ENCODE measurements around the gene DNAJC17. TPM values are rescaled to one million over a fixed set of nuclear protein-coding genes. Genes with fewer than 3 reads are reported as not detected.

DNAJC17 gene, protein sequence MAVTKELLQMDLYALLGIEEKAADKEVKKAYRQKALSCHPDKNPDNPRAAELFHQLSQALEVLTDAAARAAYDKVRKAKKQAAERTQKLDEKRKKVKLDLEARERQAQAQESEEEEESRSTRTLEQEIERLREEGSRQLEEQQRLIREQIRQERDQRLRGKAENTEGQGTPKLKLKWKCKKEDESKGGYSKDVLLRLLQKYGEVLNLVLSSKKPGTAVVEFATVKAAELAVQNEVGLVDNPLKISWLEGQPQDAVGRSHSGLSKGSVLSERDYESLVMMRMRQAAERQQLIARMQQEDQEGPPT
- 23.3 and 49.3 TPM in 2 replicates for total RNA-seq (ENCODE audit: low replicate concordance)

DNA sequence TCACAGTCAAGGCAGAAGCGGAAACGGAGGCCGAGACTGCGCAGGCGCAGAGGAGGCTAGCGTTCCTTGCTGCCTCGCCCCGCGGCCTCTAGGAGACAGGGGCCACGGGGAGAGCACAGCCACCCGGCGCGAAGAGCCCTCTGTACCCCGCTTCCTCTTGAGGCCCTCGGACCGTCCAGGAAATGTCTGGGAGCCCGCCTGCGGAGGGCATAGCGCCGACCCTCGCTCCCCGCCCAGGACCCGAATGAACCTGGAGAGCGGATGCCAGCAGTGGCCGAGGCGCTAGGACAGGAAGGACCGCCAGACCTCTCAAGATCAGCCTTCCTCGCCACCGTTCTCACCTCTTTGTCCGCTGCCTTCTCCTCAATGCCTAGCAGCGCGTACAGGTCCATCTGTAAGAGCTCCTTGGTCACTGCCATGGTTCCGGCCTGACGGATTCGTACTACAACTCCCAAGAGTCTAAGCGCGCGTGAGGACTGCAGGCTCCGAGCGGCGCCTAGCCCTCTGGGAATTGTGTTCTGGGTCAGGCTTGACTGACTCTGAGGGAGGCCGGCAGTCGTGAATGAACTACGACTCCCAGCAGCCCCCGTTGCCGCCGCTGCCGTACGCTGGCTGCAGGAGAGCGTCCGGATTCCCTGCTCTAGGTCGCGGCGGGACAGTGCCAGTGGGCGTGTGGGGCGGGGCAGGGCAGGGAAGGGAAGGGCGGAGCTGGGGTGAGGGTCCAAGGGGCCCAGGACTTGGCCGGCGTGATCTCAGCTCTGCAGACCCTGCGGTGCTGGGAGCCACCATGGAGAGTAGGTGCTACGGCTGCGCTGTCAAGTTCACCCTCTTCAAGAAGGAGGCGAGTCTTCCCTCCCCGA is at the start of gene DNAJC17, which contains the start of gene ZFYVE19:
Gene DNAJC17 (minus strand): TSS at position 446 of the 860 bp plus-strand sequence. CDS start 27 bp downstream, at position 419.
Gene ZFYVE19 (plus strand): TSS at position 62 of the 860 bp plus-strand sequence. CDS start 501 bp downstream, at position 563.
- Mint-ChIP-seq H3K4me1 (peaks cover 25% of the 10 kb centered on the region), H3K4me3 (peak within 1 kb of the TSS; percentile 99)
- peak within 1 kb of the TSS; percentile 57 for H3K9ac ChIP-seq

DNA sequence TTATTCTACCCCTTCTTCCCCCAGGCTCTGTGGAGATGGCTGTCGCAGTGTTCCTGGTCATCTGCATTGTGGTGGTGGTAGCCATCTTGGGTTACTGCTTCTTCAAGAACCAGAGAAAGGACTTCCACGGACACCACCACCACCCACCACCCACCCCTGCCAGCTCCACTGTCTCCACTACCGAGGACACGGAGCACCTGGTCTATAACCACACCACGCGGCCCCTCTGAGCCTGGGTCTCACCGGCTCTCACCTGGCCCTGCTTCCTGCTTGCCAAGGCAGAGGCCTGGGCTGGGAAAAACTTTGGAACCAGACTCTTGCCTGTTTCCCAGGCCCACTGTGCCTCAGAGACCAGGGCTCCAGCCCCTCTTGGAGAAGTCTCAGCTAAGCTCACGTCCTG is 49.5 kb upstream of the DNAJC17 start:
- Histone ChIP-seq H3K79me2 (ENCODE audit: low read depth) (no peaks in the 10 kb centered on the region), H3K4me2 (no peak overlapping the region), H3K9ac (no peak overlapping the region), H2AFZ (replicated peaks) (no peak overlapping the region), H3F3A (ENCODE audit: low read depth) (peaks cover 9% of the 10 kb centered on the region), H3K4me1 (no peaks in the 10 kb centered on the region), H3K27ac (no peak overlapping the region), H3K36me3 (no peaks in the 10 kb centered on the region), H3K9me3 (ENCODE audit: low read depth) (no peaks in the 10 kb centered on the region), H4K20me1 (ENCODE audit: low read depth) (no peaks in the 10 kb centered on the region), H3K27me3 (no peaks in the 10 kb centered on the region), H3K4me3 (no peak overlapping the region)
- Mint-ChIP-seq H3K4me1 (peaks cover 23% of the 10 kb centered on the region), H3K9me3 (no peaks in the 10 kb centered on the region), H3K4me3 (no peak overlapping the region), H3K27me3 (ENCODE audit: insufficient read depth, low read depth) (peaks cover 3% of the 10 kb centered on the region), H3K36me3 (no peaks in the 10 kb centered on the region), H3K27ac (no peak overlapping the region)
- no peak for DNase-seq (ENCODE audit: low spot score)
- TF ChIP-seq, protein P1, sequence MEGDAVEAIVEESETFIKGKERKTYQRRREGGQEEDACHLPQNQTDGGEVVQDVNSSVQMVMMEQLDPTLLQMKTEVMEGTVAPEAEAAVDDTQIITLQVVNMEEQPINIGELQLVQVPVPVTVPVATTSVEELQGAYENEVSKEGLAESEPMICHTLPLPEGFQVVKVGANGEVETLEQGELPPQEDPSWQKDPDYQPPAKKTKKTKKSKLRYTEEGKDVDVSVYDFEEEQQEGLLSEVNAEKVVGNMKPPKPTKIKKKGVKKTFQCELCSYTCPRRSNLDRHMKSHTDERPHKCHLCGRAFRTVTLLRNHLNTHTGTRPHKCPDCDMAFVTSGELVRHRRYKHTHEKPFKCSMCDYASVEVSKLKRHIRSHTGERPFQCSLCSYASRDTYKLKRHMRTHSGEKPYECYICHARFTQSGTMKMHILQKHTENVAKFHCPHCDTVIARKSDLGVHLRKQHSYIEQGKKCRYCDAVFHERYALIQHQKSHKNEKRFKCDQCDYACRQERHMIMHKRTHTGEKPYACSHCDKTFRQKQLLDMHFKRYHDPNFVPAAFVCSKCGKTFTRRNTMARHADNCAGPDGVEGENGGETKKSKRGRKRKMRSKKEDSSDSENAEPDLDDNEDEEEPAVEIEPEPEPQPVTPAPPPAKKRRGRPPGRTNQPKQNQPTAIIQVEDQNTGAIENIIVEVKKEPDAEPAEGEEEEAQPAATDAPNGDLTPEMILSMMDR (IDR thresholded peaks at IDR 0.05): no peak
- no peak for TF ChIP-seq EZH2 (IDR thresholded peaks at IDR 0.05)
- no peak for TF ChIP-seq EZH2phosphoT487 (IDR thresholded peaks at IDR 0.05)

More for the DNA sequence above, at the start of gene DNAJC17, which contains the start of gene ZFYVE19:
- Mint-ChIP-seq H3K27me3 (ENCODE audit: insufficient read depth, low read depth) (peaks cover under 1% of the 10 kb centered on the region), H3K27ac (peak within 1 kb of the TSS; percentile 97), H3K36me3 (peaks cover 3% of the 10 kb centered on the region), H3K9me3 (no peaks in the 10 kb centered on the region)
- TF ChIP-seq EZH2 (IDR thresholded peaks at IDR 0.05): no peak
- TF ChIP-seq, protein P1 (IDR thresholded peaks at IDR 0.05): peak; percentile 18
- peak within 1 kb of the TSS; percentile 100 for H2AFZ ChIP-seq (replicated peaks)
- H3K36me3 ChIP-seq: no peaks in the 10 kb centered on the region
- peak; percentile 99 for DNase-seq (ENCODE audit: low spot score)
- H3K27me3 ChIP-seq: no peaks in the 10 kb centered on the region
- H3K4me3 ChIP-seq: peak within 1 kb of the TSS; percentile 95
- H4K20me1 ChIP-seq (ENCODE audit: low read depth): no peaks in the 10 kb centered on the region
- peaks cover 5% of the 10 kb centered on the region for H3K4me1 ChIP-seq
- H3K4me2 ChIP-seq: peak within 1 kb of the TSS; percentile 91
- H3K27ac ChIP-seq: no peak within 1 kb of the TSS
- peaks cover 9% of the 10 kb centered on the region for H3F3A ChIP-seq (ENCODE audit: low read depth)
- H3K9me3 ChIP-seq (ENCODE audit: low read depth): no peaks in the 10 kb centered on the region
- H3K79me2 ChIP-seq (ENCODE audit: low read depth): peaks cover 22% of the 10 kb centered on the region

DNA sequence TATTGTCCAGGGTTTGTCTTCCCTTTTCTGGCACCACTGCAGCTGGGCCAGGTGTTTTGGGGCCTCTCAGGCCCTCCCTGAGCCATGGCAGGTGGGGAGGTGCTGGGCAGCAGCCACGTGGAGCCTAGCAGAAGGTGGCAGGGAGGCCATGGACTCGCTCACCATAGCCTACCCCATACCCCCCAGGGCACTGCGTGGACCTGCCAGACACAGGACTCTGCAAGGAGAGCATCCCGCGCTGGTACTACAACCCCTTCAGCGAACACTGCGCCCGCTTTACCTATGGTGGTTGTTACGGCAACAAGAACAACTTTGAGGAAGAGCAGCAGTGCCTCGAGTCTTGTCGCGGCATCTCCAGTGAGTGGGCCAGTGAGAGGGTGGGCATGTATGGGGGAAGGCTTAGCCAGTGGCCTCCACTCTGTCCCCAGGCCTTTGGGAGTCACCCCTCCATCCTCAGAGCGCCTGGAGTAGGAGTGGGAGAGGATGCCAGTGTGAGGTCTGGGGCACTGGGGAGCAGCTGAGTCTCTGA is 48.5 kb upstream of the DNAJC17 start:
- no peak overlapping the region for H3K27ac ChIP-seq
- no peak overlapping the region for H3K4me2 ChIP-seq
- Mint-ChIP-seq H3K27me3 (ENCODE audit: insufficient read depth, low read depth) (peaks cover 3% of the 10 kb centered on the region), H3K4me3 (no peak overlapping the region), H3K4me1 (peaks cover 27% of the 10 kb centered on the region), H3K9me3 (no peaks in the 10 kb centered on the region), H3K27ac (no peak overlapping the region), H3K36me3 (no peaks in the 10 kb centered on the region)
- no peaks in the 10 kb centered on the region for H4K20me1 ChIP-seq (ENCODE audit: low read depth)
- no peaks in the 10 kb centered on the region for H3K79me2 ChIP-seq (ENCODE audit: low read depth)
- no peaks in the 10 kb centered on the region for H3K27me3 ChIP-seq
- no peaks in the 10 kb centered on the region for H3K4me1 ChIP-seq
- H3K9ac ChIP-seq: no peak overlapping the region
- no peaks in the 10 kb centered on the region for H3K9me3 ChIP-seq (ENCODE audit: low read depth)
- no peak for DNase-seq (ENCODE audit: low spot score)
- H3K36me3 ChIP-seq: no peaks in the 10 kb centered on the region
- TF ChIP-seq EZH2 (IDR thresholded peaks at IDR 0.05) (no peak), EZH2phosphoT487 (IDR thresholded peaks at IDR 0.05) (no peak)
- TF ChIP-seq, protein P1 (IDR thresholded peaks at IDR 0.05): no peak
- H3K4me3 ChIP-seq: no peak overlapping the region
- H2AFZ ChIP-seq (replicated peaks): no peak overlapping the region
- peaks cover 9% of the 10 kb centered on the region for H3F3A ChIP-seq (ENCODE audit: low read depth)

Data from neural progenitor cell (in vitro differentiated cells).